ENCODE measurements around the gene GSX2. TPM values are rescaled to one million over a fixed set of nuclear protein-coding genes. Genes with fewer than 3 reads are reported as not detected.

Gene GSX2
- total and polyA plus RNA-seq, 10 of the 15 experiments (the other 5 are each of a cell fraction or from before 2014, with no cell fraction given): 0.04 to 0.58 (median 0.50) TPM; not detected in 5

DNA sequence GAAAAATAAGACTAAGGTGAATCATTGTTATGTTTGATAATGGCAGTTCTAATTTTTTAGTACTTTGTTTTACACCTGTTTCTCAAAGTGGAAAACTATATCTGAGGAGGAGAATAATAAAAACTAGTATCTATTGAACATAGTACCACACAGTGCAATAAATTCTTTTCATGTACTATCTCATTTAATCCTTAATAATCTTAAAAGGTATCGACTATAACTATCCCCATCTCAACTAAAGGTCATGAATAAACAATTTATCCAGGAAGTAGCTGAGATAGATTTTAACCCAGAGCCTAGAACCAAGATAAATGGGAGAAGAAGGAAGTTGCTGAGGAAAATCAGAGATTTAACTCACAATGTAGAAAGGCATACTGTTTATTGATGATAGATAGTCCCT is 38.1 kb upstream of the GSX2 start:
- no peak overlapping the region for H2AFZ ChIP-seq (ENCODE audit: control insufficient read depth, low read depth, low read length)
- no peak overlapping the region for H3K9ac ChIP-seq (ENCODE audit: control insufficient read depth, insufficient read depth, low read length)
- intact Hi-C loops (cut with micrococcal nuclease; ENCODE audit: unreplicated experiment): loop anchor here (10.0 kb wide), 2 partner anchors 357 to 1347 kb away; no protein-coding TSS in a partner anchor
- 0 out of 2 replicates have a peak overlapping the region, but pooled peaks have one; percentile 47 for H3K4me2 ChIP-seq (ENCODE audit: control insufficient read depth, insufficient read depth)
- H3K9me3 ChIP-seq (replicated peaks; ENCODE audit: control insufficient read depth, insufficient read depth, low read length): no peaks in the 10 kb centered on the region
- H3K79me2 ChIP-seq (ENCODE audit: control insufficient read depth, insufficient read depth, low read length): peaks cover 59% of the 10 kb centered on the region
- CTCF ChIA-PET: no interaction called here
- SMC1A ChIA-PET (ENCODE audit: uncharacterized antibody, unreplicated experiment): interaction anchor here (1.0 to 1.1 kb wide), 2 partner anchors 26 to 45 kb away, joined by 3 to 4 read pairs; no protein-coding TSS in a partner anchor
- ATAC-seq: no peak
- BruUV-seq (replicated peaks): no TSS peak
- POLR2A ChIA-PET: interaction anchor here (0.6 kb wide), 1 partner anchor 363 kb away, joined by 4 read pairs; no protein-coding TSS in a partner anchor
- RAD21 ChIA-PET (ENCODE audit: unreplicated experiment): interaction anchor here (0.6 kb wide), 1 partner anchor 18 kb away, joined by 3 read pairs; no protein-coding TSS in a partner anchor
- no peaks in the 10 kb centered on the region for H3K36me3 ChIP-seq (ENCODE audit: control insufficient read depth in 2 of 2, insufficient read depth in 2 of 2, low read length in 1 of 2)
- peaks cover 9% of the 10 kb centered on the region; the same call in 1 of the 2 replicates for H3K4me1 ChIP-seq (ENCODE audit: control insufficient read depth, insufficient read depth, low read length)
- no peak for FAIRE-seq
- in situ Hi-C loops (cut with MboI): no loop called here
- H3K4me3 ChIP-seq: 0 out of 2 replicates have a peak overlapping the region, but pooled peaks have one; percentile 42
- DNase-seq (ENCODE audit: low read depth, low spot score): no peak
- WGBS (ENCODE audit: insufficient coverage, insufficient replicate concordance, low lambda C conversion rate, missing lambda C conversion rate): 100% methylated on average over 1 of the region's 1 CpG
- H3K27ac ChIP-seq (ENCODE audit: control insufficient read depth, insufficient read depth): no peak overlapping the region
- no peaks in the 10 kb centered on the region for H4K20me1 ChIP-seq (ENCODE audit: control insufficient read depth, insufficient read depth)
- H3K27me3 ChIP-seq (replicated peaks in 1 of 2; ENCODE audit: control insufficient read depth in 2 of 2, insufficient read depth in 2 of 2, low read length in 1 of 2): no peaks in the 10 kb centered on the region
- TF ChIP-seq MYB (IDR thresholded peaks at IDR 0.05; ENCODE audit: borderline replicate concordance, low read depth, low read length) (no peak), EGR1 (IDR thresholded peaks at IDR 0.05; ENCODE audit: borderline replicate concordance in 1 of 2, low read depth in 2 of 2, low read length in 2 of 2) (no peak), NR2C1 (IDR thresholded peaks at IDR 0.05) (no peak), BRCA1 (IDR thresholded peaks at IDR 0.05; ENCODE audit: low read depth, low read length) (no peak), EED (IDR thresholded peaks at IDR 0.05; ENCODE audit: low read depth) (no peak), DPF2 (IDR thresholded peaks at IDR 0.05) (no peak)
- TF ChIP-seq, protein P1, sequence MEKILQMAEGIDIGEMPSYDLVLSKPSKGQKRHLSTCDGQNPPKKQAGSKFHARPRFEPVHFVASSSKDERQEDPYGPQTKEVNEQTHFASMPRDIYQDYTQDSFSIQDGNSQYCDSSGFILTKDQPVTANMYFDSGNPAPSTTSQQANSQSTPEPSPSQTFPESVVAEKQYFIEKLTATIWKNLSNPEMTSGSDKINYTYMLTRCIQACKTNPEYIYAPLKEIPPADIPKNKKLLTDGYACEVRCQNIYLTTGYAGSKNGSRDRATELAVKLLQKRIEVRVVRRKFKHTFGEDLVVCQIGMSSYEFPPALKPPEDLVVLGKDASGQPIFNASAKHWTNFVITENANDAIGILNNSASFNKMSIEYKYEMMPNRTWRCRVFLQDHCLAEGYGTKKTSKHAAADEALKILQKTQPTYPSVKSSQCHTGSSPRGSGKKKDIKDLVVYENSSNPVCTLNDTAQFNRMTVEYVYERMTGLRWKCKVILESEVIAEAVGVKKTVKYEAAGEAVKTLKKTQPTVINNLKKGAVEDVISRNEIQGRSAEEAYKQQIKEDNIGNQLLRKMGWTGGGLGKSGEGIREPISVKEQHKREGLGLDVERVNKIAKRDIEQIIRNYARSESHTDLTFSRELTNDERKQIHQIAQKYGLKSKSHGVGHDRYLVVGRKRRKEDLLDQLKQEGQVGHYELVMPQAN (conservative IDR thresholded peaks at IDR 0.05): no peak
- TF ChIP-seq, protein P2, sequence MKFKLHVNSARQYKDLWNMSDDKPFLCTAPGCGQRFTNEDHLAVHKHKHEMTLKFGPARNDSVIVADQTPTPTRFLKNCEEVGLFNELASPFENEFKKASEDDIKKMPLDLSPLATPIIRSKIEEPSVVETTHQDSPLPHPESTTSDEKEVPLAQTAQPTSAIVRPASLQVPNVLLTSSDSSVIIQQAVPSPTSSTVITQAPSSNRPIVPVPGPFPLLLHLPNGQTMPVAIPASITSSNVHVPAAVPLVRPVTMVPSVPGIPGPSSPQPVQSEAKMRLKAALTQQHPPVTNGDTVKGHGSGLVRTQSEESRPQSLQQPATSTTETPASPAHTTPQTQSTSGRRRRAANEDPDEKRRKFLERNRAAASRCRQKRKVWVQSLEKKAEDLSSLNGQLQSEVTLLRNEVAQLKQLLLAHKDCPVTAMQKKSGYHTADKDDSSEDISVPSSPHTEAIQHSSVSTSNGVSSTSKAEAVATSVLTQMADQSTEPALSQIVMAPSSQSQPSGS (IDR thresholded peaks at IDR 0.05; ENCODE audit: low read length): no peak
- TF ChIP-seq, protein P3, sequence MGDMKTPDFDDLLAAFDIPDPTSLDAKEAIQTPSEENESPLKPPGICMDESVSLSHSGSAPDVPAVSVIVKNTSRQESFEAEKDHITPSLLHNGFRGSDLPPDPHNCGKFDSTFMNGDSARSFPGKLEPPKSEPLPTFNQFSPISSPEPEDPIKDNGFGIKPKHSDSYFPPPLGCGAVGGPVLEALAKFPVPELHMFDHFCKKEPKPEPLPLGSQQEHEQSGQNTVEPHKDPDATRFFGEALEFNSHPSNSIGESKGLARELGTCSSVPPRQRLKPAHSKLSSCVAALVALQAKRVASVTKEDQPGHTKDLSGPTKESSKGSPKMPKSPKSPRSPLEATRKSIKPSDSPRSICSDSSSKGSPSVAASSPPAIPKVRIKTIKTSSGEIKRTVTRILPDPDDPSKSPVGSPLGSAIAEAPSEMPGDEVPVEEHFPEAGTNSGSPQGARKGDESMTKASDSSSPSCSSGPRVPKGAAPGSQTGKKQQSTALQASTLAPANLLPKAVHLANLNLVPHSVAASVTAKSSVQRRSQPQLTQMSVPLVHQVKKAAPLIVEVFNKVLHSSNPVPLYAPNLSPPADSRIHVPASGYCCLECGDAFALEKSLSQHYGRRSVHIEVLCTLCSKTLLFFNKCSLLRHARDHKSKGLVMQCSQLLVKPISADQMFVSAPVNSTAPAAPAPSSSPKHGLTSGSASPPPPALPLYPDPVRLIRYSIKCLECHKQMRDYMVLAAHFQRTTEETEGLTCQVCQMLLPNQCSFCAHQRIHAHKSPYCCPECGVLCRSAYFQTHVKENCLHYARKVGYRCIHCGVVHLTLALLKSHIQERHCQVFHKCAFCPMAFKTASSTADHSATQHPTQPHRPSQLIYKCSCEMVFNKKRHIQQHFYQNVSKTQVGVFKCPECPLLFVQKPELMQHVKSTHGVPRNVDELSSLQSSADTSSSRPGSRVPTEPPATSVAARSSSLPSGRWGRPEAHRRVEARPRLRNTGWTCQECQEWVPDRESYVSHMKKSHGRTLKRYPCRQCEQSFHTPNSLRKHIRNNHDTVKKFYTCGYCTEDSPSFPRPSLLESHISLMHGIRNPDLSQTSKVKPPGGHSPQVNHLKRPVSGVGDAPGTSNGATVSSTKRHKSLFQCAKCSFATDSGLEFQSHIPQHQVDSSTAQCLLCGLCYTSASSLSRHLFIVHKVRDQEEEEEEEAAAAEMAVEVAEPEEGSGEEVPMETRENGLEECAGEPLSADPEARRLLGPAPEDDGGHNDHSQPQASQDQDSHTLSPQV (IDR thresholded peaks at IDR 0.05): no peak
- TF ChIP-seq, protein P4, sequence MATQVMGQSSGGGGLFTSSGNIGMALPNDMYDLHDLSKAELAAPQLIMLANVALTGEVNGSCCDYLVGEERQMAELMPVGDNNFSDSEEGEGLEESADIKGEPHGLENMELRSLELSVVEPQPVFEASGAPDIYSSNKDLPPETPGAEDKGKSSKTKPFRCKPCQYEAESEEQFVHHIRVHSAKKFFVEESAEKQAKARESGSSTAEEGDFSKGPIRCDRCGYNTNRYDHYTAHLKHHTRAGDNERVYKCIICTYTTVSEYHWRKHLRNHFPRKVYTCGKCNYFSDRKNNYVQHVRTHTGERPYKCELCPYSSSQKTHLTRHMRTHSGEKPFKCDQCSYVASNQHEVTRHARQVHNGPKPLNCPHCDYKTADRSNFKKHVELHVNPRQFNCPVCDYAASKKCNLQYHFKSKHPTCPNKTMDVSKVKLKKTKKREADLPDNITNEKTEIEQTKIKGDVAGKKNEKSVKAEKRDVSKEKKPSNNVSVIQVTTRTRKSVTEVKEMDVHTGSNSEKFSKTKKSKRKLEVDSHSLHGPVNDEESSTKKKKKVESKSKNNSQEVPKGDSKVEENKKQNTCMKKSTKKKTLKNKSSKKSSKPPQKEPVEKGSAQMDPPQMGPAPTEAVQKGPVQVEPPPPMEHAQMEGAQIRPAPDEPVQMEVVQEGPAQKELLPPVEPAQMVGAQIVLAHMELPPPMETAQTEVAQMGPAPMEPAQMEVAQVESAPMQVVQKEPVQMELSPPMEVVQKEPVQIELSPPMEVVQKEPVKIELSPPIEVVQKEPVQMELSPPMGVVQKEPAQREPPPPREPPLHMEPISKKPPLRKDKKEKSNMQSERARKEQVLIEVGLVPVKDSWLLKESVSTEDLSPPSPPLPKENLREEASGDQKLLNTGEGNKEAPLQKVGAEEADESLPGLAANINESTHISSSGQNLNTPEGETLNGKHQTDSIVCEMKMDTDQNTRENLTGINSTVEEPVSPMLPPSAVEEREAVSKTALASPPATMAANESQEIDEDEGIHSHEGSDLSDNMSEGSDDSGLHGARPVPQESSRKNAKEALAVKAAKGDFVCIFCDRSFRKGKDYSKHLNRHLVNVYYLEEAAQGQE (IDR thresholded peaks at IDR 0.05; ENCODE audit: low read depth, low read length): no peak
- TF ChIP-seq, protein P5, sequence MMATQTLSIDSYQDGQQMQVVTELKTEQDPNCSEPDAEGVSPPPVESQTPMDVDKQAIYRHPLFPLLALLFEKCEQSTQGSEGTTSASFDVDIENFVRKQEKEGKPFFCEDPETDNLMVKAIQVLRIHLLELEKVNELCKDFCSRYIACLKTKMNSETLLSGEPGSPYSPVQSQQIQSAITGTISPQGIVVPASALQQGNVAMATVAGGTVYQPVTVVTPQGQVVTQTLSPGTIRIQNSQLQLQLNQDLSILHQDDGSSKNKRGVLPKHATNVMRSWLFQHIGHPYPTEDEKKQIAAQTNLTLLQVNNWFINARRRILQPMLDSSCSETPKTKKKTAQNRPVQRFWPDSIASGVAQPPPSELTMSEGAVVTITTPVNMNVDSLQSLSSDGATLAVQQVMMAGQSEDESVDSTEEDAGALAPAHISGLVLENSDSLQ (IDR thresholded peaks at IDR 0.05): no peak
